B cell (primary cell): ENCODE measurements around the gene COL5A1.

ENCODE experiments used
- EZH2 ChIP-seq: IDR thresholded peaks from 2 replicates; pipeline ENCODE4 v1.6.1; 2012; ENCODE audit warnings: borderline replicate concordance, low read depth, mild to moderate bottlenecking, moderate library complexity, low read length; ENCODE audit not compliant: insufficient read depth, poor library complexity, severe bottlenecking
- TF ChIP-seq, protein P1 (sequence below): fragments of 200-600 bp; IDR thresholded peaks from one replicate; pipeline ENCODE4 v1.8.0; 2022; ENCODE audit warnings: antibody characterized with exemption, mild to moderate bottlenecking

DNA sequence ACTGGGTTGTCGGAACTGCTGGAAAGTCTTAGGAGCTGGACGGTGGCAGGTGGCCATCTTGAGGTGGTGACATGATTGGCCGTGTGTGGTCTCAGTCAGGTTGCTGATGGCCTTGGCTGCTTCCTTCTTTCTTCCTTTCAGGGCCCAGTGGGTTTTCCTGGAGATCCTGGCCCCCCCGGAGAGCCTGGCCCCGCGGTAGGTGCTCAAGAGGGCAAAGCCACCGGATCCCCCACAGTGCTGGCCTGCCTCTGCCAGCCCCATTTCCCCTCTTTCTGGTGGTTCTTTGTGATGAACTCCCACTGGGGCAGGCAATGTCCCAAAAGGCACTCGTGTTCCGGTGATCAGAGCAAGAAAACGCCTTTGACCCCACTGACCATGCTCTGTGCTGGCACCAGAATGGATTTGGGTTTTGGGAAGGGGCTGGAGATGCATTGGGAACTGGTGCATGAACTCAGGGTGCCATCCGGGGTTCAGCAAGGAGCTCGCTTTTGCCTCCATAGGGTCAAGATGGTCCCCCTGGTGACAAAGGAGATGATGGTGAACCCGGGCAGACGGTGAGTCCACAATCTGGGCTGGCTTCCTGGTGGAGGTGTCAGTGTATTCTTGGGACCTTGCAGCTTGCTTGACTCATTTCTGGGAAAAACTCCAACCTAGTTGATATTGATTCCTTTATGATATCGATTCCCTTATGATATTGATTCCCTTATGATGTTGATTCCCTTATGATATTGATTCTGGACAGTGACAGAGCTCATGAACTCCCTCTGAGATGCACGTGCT, 174.0 kb downstream of the COL5A1 start:
- TF ChIP-seq, protein P1, sequence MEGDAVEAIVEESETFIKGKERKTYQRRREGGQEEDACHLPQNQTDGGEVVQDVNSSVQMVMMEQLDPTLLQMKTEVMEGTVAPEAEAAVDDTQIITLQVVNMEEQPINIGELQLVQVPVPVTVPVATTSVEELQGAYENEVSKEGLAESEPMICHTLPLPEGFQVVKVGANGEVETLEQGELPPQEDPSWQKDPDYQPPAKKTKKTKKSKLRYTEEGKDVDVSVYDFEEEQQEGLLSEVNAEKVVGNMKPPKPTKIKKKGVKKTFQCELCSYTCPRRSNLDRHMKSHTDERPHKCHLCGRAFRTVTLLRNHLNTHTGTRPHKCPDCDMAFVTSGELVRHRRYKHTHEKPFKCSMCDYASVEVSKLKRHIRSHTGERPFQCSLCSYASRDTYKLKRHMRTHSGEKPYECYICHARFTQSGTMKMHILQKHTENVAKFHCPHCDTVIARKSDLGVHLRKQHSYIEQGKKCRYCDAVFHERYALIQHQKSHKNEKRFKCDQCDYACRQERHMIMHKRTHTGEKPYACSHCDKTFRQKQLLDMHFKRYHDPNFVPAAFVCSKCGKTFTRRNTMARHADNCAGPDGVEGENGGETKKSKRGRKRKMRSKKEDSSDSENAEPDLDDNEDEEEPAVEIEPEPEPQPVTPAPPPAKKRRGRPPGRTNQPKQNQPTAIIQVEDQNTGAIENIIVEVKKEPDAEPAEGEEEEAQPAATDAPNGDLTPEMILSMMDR: no peak
- no peak for TF ChIP-seq EZH2
